T47D (cell line): ENCODE measurements around the gene MICB.
"Not testable (repeated sequence)": the region's sequence is repeated elsewhere in the genome, so short reads cannot be mapped to it uniquely, and the experiment has no call there.

ENCODE experiments used
- DNase-seq, 2 experiments: peaks; one replicate each; pipeline versions ENCODE4 v3.0.0 to v3.0.0-alpha.2; 2011 to 2012; ENCODE audit warnings: low read depth in 1 of 2, low spot score in 1 of 2
- JUND ChIP-seq: IDR thresholded peaks from 2 replicates; pipeline ENCODE4 v1.6.1; 2012; ENCODE audit warnings: low read depth
- in situ Hi-C: cut with HindIII; loops from 2 replicates; pipeline ENCODE4 v1.10.0; 2016; ENCODE audit warnings: low sequenced_read_pairs, low pct_unique_long_range_greater_than_20kb

The MICB gene

GRCh38 chr6:31479151-31479932 is 18.6 kb upstream of the MICB start:
- in situ Hi-C loops: no loop called here
- DNase-seq: no peak
- no peak for TF ChIP-seq JUND

GRCh38 chr6:31479933-31480535 is 17.9 kb upstream of the MICB start:
- no peak for TF ChIP-seq JUND
- DNase-seq: peak in 1 of 2 experiments; percentile 58
- in situ Hi-C loops: no loop called here

- no peak for TF ChIP-seq JUND
- in situ Hi-C loops: no loop called here
- DNase-seq: no peak
Observed at GRCh38 chr6:31480574-31480973, 17.4 kb upstream of the MICB start.

GRCh38 chr6:31483392-31483791 is 14.6 kb upstream of the MICB start:
- in situ Hi-C loops: no loop called here
- no peak for TF ChIP-seq JUND
- no peak for DNase-seq

- no peak for TF ChIP-seq JUND
- in situ Hi-C loops: no loop called here
- no peak for DNase-seq
Observed at GRCh38 chr6:31485055-31485454, 12.9 kb upstream of the MICB start.

GRCh38 chr6:31486065-31486837 is 11.7 kb upstream of the MICB start:
- in situ Hi-C loops: not testable (repeated sequence)

GRCh38 chr6:31487674-31488073 is 10.3 kb upstream of the MICB start:
- in situ Hi-C loops: not testable (repeated sequence)
- peak in 1 of 2 experiments; percentile 44 for DNase-seq

More at GRCh38 chr6:31486065-31486837, 11.7 kb upstream of the MICB start:
- not testable (repeated sequence) for DNase-seq

GRCh38 chr6:31489086-31489485 is 8.9 kb upstream of the MICB start:
- no peak for TF ChIP-seq JUND
- in situ Hi-C loops: no loop called here

GRCh38 chr6:31490115-31490873 is 7.7 kb upstream of the MICB start:
- no peak for DNase-seq
- no peak for TF ChIP-seq JUND
- in situ Hi-C loops: no loop called here

More at GRCh38 chr6:31489086-31489485, 8.9 kb upstream of the MICB start:
- DNase-seq: no peak

- in situ Hi-C loops, DNase-seq: not testable (repeated sequence)
Observed at GRCh38 chr6:31493550-31493874, 4.4 kb upstream of the MICB start.

GRCh38 chr6:31493875-31494694 is 3.9 kb upstream of the MICB start:
- no peak for TF ChIP-seq JUND
- in situ Hi-C loops: no loop called here
- DNase-seq: peak; percentile 50 to 88

GRCh38 chr6:31495580-31495979 is 2.4 kb upstream of the MICB start:
- TF ChIP-seq JUND: no peak
- in situ Hi-C loops: no loop called here
- no peak for DNase-seq

GRCh38 chr6:31496826-31497225 is 1.1 kb upstream of the MICB start:
- DNase-seq, in situ Hi-C loops: not testable (repeated sequence)
